ENCODE measurements around the gene CAPZA1. TPM values are rescaled to one million over a fixed set of nuclear protein-coding genes. Genes with fewer than 3 reads are reported as not detected.
A peak's percentile ranks its signal among the peaks of the same experiment; 100 is the strongest.
"Not testable (repeated sequence)": the region's sequence is repeated elsewhere in the genome, so short reads cannot be mapped to it uniquely, and the experiment has no call there.

The CAPZA1 gene
- total RNA-seq, 2 donors from 2014 or later: 87.4 to 104 TPM

DNA sequence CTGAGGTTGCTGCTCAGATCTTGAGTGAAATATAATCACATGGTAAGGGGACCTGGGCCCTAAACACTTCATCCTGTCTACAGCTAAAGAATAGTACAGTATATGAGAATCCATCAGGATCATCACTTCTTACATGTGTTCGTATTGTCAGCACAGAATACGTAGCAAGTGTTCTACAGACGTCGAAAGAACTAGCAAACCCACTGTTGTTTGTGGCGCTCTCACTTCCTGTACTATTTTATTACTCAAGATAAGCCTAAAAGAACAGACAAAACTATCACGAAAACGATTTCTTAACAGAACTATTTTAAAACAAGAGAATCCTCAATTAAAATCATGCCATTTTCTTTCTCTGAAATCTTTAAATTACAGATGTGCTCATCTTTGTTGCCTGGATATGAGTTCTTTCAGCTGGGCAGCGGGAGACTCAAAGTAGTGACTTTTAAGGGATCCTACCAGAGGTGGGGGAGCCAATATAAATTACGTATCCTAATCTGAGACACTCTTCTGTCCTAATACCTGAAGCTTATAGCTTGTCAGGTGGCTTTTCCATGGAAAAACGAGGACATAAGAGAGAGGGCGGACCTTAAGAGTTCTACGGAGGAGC is 1.4 kb upstream of the CAPZA1 start:
- Histone ChIP-seq H3K27me3 (replicated peaks; ENCODE audit: insufficient read depth) (no peaks in the 10 kb centered on the region), H3K27ac (peak overlapping the region; percentile 95 to 98), H3K9me3 (no peaks in the 10 kb centered on the region), H3K36me3 (no peaks in the 10 kb centered on the region), H3K4me3 (peak overlapping the region; percentile 85 to 91), H3K4me1 (replicated peaks) (peaks cover 6% of the 10 kb centered on the region)
- 1% methylated on average over 12 of the region's 12 CpGs for WGBS
- intact Hi-C loops (cut with DNase I): loop anchor here (2.0 to 5.0 kb wide), 4 partner anchors 57 to 227 kb away; partner anchors contain the start of genes MOV10 and RHOC
- no peak for DNase-seq (ENCODE audit: low spot score)
- TF ChIP-seq POLR2AphosphoS5 (IDR thresholded peaks at IDR 0.05) (no peak), POLR2A (IDR thresholded peaks at IDR 0.05) (no peak)
- TF ChIP-seq, protein P1, sequence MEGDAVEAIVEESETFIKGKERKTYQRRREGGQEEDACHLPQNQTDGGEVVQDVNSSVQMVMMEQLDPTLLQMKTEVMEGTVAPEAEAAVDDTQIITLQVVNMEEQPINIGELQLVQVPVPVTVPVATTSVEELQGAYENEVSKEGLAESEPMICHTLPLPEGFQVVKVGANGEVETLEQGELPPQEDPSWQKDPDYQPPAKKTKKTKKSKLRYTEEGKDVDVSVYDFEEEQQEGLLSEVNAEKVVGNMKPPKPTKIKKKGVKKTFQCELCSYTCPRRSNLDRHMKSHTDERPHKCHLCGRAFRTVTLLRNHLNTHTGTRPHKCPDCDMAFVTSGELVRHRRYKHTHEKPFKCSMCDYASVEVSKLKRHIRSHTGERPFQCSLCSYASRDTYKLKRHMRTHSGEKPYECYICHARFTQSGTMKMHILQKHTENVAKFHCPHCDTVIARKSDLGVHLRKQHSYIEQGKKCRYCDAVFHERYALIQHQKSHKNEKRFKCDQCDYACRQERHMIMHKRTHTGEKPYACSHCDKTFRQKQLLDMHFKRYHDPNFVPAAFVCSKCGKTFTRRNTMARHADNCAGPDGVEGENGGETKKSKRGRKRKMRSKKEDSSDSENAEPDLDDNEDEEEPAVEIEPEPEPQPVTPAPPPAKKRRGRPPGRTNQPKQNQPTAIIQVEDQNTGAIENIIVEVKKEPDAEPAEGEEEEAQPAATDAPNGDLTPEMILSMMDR (IDR thresholded peaks at IDR 0.05): no peak

GRCh38 chr1:112618721-112619517 is 713 bp upstream of the CAPZA1 start, which contains the start of gene ST7L:
ST7L (minus strand) TSS chr1:112619141; CDS start chr1:112619113, 28 bp downstream.
- H3K4me1 ChIP-seq (replicated peaks): peaks cover 6% of the 10 kb centered on the region
- TF ChIP-seq POLR2AphosphoS5 (IDR thresholded peaks at IDR 0.05): peak; percentile 78
- no peak for TF ChIP-seq POLR2A (IDR thresholded peaks at IDR 0.05)
- TF ChIP-seq, protein P1 (IDR thresholded peaks at IDR 0.05): peak in 1 of 4 experiments; percentile 20
- H3K27ac ChIP-seq: peak within 1 kb of the TSS; percentile 95 to 98
- peak; percentile 86 for DNase-seq (ENCODE audit: low spot score)
- under 1% methylated on average over 48 of the region's 48 CpGs for WGBS
- no peaks in the 10 kb centered on the region for H3K9me3 ChIP-seq
- no peaks in the 10 kb centered on the region for H3K27me3 ChIP-seq (replicated peaks; ENCODE audit: insufficient read depth)
- H3K36me3 ChIP-seq: no peaks in the 10 kb centered on the region
- H3K4me3 ChIP-seq: peak within 1 kb of the TSS; percentile 85 to 91
- intact Hi-C loops (cut with DNase I): loop anchor here (2.0 to 5.0 kb wide), 4 partner anchors 56 to 228 kb away; partner anchors contain the start of genes MOV10 and RHOC

- no peak for DNase-seq (ENCODE audit: low spot score)
- TF ChIP-seq POLR2AphosphoS5 (IDR thresholded peaks at IDR 0.05) (no peak), POLR2A (IDR thresholded peaks at IDR 0.05) (no peak)
- TF ChIP-seq, protein P1 (IDR thresholded peaks at IDR 0.05): no peak
- Histone ChIP-seq H3K9me3 (no peaks in the 10 kb centered on the region), H3K27ac (peak overlapping the region; percentile 95 to 98), H3K4me3 (peak overlapping the region; percentile 85 to 91), H3K36me3 (no peaks in the 10 kb centered on the region), H3K27me3 (replicated peaks; ENCODE audit: insufficient read depth) (no peaks in the 10 kb centered on the region), H3K4me1 (replicated peaks) (peaks cover 6% of the 10 kb centered on the region)
- intact Hi-C loops (cut with DNase I): no loop called here
- WGBS: under 1% methylated on average over 6 of the region's 6 CpGs
Measured at GRCh38 chr1:112620377-112620695, 704 bp downstream of the CAPZA1 start.

DNA sequence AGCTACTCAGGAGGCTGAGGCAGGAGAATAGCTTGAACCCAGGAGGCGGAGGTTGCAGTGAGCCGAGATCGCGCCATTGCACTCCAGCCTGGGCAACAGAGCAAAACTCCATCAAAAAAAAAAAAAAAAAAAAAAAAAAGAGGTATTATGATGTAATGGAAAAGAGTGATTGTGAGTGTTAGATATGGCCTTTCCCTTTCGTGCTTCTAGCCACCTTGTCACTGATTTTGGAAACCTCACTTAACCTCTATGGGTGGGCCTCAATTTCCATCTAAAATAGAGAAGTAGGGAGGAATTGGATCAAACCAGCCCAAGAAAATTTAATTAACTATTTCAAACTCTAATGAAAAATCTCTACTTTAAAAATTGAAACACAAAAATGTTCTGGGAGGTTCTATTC is 4.9 kb downstream of the CAPZA1 start:
- WGBS: 92% methylated on average over 5 of the region's 5 CpGs
- H3K9me3 ChIP-seq; H3K27me3 ChIP-seq (replicated peaks; ENCODE audit: insufficient read depth); H3K27ac ChIP-seq; intact Hi-C loops (cut with DNase I); H3K36me3 ChIP-seq; DNase-seq (ENCODE audit: low spot score); H3K4me3 ChIP-seq; H3K4me1 ChIP-seq (replicated peaks): not testable (repeated sequence)

DNA sequence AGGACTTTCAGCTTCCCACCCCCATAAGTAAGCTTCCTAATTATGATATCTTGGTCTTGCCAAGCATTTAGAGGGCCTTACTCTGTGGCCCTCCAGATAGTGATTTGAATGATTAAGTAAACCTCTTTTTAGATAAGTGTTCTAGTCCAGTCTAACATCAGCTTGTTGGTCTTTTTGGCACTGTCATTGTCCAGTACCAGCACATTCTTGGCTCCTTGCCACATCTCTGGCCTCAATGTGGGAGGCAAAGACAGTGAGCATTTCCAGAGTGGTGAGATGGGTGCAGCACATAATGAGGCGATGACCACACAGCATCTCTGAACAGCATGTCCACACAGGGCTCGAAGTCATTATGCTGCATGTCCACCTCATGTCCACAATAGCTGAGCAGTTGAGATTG is 6.1 kb downstream of the CAPZA1 start:
- peaks cover 5% of the 10 kb centered on the region for H3K4me1 ChIP-seq (replicated peaks)
- no peak overlapping the region for H3K27ac ChIP-seq
- DNase-seq (ENCODE audit: low spot score): no peak
- TF ChIP-seq POLR2AphosphoS5 (IDR thresholded peaks at IDR 0.05) (no peak), POLR2A (IDR thresholded peaks at IDR 0.05) (no peak)
- TF ChIP-seq, protein P1 (IDR thresholded peaks at IDR 0.05): no peak
- intact Hi-C loops (cut with DNase I): no loop called here
- no peaks in the 10 kb centered on the region for H3K36me3 ChIP-seq
- WGBS: 93% methylated on average over 2 of the region's 2 CpGs
- H3K27me3 ChIP-seq (replicated peaks; ENCODE audit: insufficient read depth): no peaks in the 10 kb centered on the region
- H3K4me3 ChIP-seq: no peak overlapping the region
- no peaks in the 10 kb centered on the region for H3K9me3 ChIP-seq
